Measurements from ENCODE around the gene RGL1.

Gene RGL1

DNA sequence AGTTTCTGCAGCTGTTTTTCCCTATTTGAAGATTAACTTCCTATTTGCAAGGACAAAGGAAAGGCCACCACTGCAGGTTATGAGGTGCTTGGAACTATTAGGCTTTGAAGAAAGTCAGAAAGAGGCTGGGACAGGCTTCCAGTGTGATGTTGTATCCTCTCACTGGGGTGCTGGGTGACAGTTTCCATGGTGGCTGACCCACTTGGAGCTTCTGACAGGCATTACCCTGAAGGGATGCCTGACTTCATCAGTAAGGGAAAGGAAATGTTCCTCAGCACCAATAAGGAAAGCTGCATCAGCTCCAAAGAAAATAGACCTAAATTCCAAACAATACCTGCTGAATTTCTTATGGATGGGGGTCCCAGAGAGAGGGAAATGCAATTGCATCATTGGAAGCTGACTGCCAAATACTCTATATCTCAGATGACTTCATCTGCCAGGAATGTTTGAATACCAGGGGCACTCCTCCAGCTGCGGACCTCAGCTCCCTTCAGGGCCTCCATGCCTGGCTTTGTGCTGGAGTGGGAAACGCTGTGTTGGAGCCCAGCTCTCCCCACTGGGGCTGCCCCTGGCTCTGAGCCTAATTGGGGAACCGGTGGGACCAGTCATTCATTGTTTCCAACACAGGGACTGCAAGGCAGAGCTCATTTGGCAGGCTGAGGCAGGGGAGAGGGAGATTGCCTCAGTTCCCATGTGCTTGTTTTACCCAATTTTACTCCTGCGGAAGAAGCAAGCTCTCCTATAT is 76.6 kb downstream of the RGL1 start (continued):
- TF ChIP-seq SP3 (tag by site-specific recombination; IDR thresholded peaks at IDR 0.05) = no peak
- TF ChIP-seq, protein P1, sequence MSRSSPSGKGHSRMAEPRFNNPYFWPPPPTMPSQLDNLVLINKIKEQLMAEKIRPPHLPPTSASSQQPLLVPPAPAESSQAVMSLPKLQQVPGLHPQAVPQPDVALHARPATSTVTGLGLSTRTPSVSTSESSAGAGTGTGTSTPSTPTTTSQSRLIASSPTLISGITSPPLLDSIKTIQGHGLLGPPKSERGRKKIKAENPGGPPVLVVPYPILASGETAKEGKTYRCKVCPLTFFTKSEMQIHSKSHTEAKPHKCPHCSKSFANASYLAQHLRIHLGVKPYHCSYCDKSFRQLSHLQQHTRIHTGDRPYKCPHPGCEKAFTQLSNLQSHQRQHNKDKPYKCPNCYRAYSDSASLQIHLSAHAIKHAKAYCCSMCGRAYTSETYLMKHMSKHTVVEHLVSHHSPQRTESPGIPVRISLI (tag by site-specific recombination; IDR thresholded peaks at IDR 0.05) = no peak
- TF ChIP-seq, protein P2, sequence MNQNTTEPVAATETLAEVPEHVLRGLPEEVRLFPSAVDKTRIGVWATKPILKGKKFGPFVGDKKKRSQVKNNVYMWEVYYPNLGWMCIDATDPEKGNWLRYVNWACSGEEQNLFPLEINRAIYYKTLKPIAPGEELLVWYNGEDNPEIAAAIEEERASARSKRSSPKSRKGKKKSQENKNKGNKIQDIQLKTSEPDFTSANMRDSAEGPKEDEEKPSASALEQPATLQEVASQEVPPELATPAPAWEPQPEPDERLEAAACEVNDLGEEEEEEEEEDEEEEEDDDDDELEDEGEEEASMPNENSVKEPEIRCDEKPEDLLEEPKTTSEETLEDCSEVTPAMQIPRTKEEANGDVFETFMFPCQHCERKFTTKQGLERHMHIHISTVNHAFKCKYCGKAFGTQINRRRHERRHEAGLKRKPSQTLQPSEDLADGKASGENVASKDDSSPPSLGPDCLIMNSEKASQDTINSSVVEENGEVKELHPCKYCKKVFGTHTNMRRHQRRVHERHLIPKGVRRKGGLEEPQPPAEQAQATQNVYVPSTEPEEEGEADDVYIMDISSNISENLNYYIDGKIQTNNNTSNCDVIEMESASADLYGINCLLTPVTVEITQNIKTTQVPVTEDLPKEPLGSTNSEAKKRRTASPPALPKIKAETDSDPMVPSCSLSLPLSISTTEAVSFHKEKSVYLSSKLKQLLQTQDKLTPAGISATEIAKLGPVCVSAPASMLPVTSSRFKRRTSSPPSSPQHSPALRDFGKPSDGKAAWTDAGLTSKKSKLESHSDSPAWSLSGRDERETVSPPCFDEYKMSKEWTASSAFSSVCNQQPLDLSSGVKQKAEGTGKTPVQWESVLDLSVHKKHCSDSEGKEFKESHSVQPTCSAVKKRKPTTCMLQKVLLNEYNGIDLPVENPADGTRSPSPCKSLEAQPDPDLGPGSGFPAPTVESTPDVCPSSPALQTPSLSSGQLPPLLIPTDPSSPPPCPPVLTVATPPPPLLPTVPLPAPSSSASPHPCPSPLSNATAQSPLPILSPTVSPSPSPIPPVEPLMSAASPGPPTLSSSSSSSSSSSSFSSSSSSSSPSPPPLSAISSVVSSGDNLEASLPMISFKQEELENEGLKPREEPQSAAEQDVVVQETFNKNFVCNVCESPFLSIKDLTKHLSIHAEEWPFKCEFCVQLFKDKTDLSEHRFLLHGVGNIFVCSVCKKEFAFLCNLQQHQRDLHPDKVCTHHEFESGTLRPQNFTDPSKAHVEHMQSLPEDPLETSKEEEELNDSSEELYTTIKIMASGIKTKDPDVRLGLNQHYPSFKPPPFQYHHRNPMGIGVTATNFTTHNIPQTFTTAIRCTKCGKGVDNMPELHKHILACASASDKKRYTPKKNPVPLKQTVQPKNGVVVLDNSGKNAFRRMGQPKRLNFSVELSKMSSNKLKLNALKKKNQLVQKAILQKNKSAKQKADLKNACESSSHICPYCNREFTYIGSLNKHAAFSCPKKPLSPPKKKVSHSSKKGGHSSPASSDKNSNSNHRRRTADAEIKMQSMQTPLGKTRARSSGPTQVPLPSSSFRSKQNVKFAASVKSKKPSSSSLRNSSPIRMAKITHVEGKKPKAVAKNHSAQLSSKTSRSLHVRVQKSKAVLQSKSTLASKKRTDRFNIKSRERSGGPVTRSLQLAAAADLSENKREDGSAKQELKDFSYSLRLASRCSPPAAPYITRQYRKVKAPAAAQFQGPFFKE (tag by site-specific recombination; IDR thresholded peaks at IDR 0.05; ENCODE audit: borderline replicate concordance) = no peak
- TF ChIP-seq, protein P3, sequence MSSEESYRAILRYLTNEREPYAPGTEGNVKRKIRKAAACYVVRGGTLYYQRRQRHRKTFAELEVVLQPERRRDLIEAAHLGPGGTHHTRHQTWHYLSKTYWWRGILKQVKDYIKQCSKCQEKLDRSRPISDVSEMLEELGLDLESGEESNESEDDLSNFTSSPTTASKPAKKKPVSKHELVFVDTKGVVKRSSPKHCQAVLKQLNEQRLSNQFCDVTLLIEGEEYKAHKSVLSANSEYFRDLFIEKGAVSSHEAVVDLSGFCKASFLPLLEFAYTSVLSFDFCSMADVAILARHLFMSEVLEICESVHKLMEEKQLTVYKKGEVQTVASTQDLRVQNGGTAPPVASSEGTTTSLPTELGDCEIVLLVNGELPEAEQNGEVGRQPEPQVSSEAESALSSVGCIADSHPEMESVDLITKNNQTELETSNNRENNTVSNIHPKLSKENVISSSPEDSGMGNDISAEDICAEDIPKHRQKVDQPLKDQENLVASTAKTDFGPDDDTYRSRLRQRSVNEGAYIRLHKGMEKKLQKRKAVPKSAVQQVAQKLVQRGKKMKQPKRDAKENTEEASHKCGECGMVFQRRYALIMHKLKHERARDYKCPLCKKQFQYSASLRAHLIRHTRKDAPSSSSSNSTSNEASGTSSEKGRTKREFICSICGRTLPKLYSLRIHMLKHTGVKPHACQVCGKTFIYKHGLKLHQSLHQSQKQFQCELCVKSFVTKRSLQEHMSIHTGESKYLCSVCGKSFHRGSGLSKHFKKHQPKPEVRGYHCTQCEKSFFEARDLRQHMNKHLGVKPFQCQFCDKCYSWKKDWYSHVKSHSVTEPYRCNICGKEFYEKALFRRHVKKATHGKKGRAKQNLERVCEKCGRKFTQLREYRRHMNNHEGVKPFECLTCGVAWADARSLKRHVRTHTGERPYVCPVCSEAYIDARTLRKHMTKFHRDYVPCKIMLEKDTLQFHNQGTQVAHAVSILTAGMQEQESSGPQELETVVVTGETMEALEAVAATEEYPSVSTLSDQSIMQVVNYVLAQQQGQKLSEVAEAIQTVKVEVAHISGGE (tag by site-specific recombination; conservative IDR thresholded peaks at IDR 0.05; ENCODE audit: low read depth) = no peak
- peak; percentile 23; the same call in 1 of the 2 replicates for TF ChIP-seq ZNF558 (tag by site-specific recombination; IDR thresholded peaks at IDR 0.05)

DNA sequence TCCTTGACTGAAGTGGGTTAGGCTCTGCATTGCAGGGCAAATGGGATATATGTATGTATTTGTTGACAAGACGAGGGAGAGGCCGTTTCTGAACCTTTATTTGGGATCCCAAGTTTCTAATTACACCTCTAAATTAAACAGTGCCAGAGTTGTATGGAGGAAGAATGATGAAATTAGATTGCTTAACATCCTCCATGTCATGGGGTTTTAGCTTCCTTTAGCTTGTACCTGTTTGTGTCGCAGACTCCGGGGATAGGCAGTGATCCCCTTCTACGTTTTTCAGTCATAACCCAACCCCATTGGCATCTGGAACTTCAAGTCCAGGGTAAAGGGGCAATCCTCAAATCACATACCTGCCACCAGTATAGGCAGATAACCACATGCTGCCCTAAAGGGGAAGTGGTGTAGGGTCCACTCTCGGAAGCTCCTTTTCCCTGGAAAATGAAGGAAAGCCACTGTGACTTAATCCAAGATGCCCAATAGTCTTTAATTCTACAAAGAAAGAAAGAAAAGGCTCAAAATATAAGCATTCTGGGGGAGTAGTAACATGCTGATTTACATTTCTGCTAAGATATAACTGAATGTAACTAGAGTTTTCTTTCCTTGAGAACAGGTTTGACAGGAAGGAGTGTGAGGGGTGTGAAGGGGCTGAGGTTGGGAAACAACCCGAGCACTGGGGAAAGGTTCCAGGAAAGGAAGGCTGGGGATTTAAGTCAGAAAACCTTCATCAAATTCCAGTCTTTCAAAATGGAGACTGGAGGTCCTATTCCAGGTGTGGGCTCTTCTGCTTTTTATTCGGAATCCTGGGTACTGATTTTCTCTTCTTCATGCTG is 77.6 kb downstream of the RGL1 start:
- Histone ChIP-seq H3K27ac (ENCODE audit: extremely low read depth, low read depth, low read length) (no peak overlapping the region), H3K9me3 (ENCODE audit: control insufficient read depth, insufficient read depth, low read depth, low read length) (no peaks in the 10 kb centered on the region), H3K36me3 (ENCODE audit: control insufficient read depth in 2 of 2, insufficient read depth in 1 of 2, low read length in 2 of 2) (peaks cover 0 to 15% of the 10 kb centered on the region in 2 experiments; a peak in 1 of 3 replicates), H3K4me3 (ENCODE audit: low read depth, low read length) (no peak overlapping the region), H3K4me1 (ENCODE audit: control insufficient read depth, insufficient read depth, low read length) (peaks cover 23% of the 10 kb centered on the region)
- POLR2A ChIA-PET = interaction anchor here (0.6 to 1.2 kb wide), 2 partner anchors 49 to 76 kb away, joined by 3 to 5 read pairs; no protein-coding TSS in a partner anchor
- CTCF ChIA-PET = interaction anchor here (1.2 to 1.3 kb wide), 2 partner anchors 16 to 33 kb away, joined by 3 read pairs; no protein-coding TSS in a partner anchor
- TF ChIP-seq YY2 (tag by site-specific recombination; IDR thresholded peaks at IDR 0.05) (no peak), ZNF223 (tag by site-specific recombination; IDR thresholded peaks at IDR 0.05) (no peak), REPIN1 (tag by site-specific recombination; IDR thresholded peaks at IDR 0.05; ENCODE audit: low read depth) (no peak), SP7 (tag by site-specific recombination; IDR thresholded peaks at IDR 0.05) (no peak), ZSCAN23 (tag by site-specific recombination; IDR thresholded peaks at IDR 0.05) (no peak), ZNF670 (tag by site-specific recombination; IDR thresholded peaks at IDR 0.05; ENCODE audit: low read depth) (no peak), ZNF768 (tag by site-specific recombination; IDR thresholded peaks at IDR 0.05) (no peak), ZNF302 (tag by site-specific recombination; IDR thresholded peaks at IDR 0.05; ENCODE audit: low read depth) (no peak), ZBTB20 (tag by site-specific recombination; IDR thresholded peaks at IDR 0.05) (no peak), ZNF112 (tag by site-specific recombination; IDR thresholded peaks at IDR 0.05) (no peak)
- TF ChIP-seq, protein P4, sequence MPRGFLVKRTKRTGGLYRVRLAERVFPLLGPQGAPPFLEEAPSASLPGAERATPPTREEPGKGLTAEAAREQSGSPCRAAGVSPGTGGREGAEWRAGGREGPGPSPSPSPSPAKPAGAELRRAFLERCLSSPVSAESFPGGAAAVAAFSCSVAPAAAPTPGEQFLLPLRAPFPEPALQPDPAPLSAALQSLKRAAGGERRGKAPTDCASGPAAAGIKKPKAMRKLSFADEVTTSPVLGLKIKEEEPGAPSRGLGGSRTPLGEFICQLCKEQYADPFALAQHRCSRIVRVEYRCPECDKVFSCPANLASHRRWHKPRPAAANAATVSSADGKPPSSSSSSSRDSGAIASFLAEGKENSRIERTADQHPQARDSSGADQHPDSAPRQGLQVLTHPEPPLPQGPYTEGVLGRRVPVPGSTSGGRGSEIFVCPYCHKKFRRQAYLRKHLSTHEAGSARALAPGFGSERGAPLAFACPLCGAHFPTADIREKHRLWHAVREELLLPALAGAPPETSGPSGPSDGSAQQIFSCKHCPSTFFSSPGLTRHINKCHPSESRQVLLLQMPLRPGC (tag by site-specific recombination; IDR thresholded peaks at IDR 0.05) = no peak
- TF ChIP-seq, protein P5, sequence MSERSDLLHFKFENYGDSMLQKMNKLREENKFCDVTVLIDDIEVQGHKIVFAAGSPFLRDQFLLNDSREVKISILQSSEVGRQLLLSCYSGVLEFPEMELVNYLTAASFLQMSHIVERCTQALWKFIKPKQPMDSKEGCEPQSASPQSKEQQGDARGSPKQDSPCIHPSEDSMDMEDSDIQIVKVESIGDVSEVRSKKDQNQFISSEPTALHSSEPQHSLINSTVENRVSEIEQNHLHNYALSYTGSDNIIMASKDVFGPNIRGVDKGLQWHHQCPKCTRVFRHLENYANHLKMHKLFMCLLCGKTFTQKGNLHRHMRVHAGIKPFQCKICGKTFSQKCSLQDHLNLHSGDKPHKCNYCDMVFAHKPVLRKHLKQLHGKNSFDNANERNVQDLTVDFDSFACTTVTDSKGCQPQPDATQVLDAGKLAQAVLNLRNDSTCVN (tag by site-specific recombination; optimal IDR thresholded peaks at IDR 0.05) = no peak
